Measurements from ENCODE around the gene UBIAD1.

Gene UBIAD1

DNA sequence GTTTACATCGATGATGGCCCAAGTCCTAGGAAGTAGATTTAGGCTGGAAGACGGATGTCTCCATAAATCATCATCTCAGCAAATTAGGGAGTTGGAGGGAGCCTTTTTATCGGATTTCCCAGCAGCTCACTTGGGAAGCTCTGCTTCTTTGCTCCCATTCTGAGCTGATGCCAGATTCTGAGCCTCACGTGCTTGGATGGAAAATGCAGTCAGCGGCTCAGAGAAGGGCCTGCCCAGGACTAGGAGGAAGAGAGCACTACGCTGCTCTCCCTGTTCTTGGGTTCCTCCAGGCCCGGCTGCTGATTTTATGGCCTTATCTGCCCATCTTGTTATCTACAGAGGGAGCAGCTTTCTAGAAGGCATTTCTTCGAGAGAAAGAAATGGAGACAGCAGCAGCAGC lies 42.0 kb downstream of the UBIAD1 start:
- no peak for DNase-seq

DNA sequence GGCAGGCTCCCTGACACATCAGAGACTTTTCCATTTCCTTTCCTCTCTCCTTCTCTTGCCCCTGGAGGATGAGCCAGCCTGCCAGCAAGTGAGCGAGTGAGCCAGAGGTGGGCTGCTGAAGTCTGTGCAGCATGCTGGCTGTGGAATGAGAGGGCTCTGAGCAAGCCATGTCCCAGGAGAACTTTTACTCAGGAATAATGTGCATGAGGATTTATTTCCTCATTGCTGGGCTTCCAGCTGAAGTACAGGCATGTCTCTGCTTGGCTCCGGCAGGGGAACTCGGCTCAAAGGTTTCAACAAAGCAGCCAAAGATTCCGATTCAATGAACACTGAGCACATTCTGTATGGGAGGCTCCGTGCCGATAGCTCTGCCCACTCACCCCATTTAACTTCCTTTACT lies 43.7 kb downstream of the UBIAD1 start:
- DNase-seq, result no peak

DNA sequence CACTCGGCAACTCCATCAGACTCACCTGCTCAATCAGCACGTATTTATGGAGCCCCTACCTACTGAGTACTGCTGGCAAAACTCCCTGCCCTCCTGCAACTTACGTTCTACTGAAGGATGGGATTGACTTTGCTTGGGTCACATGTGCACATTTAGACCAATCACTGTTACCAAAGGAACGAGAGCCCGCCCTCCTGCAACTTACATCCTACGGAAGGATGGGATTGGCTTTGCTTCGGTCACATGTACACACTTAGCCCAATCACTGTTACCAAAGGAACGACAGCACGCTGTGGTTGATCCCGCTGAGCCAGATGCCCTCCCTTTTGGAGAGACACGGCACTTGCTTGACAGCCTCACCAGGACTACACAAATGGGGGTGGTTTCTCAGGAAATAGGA lies 46.0 kb downstream of the UBIAD1 start:
- DNase-seq, result no peak

DNA sequence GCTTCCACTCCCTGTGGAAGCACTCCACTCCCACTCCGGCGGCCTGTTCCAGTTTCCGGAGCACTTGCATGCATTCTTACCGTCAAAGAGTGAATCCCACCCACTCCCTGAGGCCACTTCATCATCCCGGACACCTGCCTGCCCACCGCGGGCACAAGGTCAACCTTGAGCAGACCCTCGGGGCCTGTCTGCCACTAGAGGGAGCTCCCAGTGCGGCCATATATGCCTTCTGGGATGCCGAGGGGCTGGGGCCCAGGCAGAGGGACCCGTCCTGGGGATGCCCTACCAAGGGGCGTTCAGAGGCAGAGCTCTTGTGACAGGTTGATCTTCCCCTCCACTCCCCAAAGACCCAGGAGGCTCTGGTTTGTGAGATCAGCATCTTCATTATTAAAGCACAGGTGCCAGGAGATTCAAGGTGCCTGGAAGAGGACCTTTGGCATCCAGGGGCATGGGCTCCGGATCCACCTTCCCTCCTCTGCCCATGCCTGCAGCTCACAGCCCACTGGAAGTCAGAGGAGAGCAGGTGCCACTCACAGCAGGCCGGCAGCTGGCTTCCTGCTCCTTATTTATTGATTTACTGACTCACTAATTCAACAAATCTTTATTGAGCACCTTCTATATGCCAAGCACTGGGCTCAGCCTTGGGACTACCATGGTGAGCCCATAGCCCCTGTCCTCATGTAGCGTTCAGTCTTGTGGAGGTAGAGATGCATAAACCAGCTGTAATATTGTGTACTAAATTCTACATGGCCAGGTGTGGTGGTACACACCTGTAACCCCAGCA lies 47.3 kb downstream of the UBIAD1 start:
- no peak for DNase-seq

DNA sequence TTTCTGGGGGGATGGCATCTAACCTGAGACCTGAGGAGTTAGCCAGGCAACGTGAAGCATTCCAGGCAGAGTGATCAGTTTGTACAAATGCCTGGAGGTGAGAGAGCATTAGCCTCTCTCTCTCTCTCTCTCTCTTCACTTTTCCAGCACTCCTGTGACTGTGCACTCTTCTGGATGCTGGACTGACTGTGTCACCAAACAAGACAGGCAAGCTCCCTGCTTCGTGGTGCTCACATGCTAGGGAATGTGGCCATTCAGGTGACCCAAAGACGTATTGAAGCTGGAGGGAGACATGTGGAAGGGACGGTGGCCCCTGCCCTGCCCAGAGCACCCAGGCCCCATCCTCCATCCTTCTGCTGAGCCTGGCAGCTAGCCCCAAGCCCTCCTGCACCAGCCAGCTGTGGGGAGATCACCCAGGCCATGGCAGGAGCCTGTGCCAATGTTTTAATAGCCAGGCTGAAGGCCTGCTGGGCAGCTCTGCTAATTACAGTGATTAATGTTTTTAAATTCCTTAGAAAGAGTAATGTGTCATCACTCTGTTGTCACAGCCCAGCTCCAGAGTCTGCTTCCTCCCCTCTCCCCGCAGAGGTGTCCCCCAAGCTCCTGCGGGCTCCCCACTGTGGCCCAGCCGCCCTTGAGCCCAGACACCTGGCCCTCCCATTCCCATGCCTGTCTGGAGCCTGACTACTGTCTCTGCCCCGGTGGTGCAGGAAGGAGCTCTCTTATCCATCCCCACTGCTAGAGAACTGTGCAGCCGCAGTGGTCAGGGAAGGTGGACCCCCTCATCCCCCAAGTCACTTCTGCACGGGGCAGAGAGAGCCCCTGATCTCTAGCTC lies 48.9 kb downstream of the UBIAD1 start:
- no peak for DNase-seq

DNA sequence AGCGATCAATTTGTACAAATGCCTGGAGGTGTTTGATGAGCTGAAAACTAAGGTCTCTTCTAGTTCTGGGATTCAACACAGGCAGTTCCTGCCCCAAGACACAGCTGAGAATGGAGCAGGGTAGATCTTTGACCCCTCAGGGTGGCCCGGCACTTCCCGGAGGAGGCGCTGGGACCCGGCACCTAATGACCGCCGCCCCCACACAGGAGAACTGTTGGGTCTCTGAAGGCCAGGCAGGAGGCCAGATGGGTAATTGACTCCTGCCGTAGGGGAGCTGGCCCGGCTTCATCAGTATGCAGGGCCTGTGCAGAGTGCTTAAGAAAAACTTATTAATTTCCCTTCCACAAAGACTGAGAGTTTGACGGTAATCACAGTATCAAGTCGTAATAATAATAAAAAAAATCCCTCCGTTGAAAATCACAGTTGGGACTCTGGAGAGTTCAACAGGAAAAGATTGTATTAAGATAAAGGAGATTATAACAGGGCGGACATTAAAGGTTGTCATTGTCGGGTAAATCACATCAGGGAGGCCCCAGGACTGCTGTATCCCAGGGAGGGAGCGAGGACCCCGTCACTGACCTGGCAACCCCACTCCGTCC lies 51.7 kb downstream of the UBIAD1 start:
- no peak for DNase-seq

DNA sequence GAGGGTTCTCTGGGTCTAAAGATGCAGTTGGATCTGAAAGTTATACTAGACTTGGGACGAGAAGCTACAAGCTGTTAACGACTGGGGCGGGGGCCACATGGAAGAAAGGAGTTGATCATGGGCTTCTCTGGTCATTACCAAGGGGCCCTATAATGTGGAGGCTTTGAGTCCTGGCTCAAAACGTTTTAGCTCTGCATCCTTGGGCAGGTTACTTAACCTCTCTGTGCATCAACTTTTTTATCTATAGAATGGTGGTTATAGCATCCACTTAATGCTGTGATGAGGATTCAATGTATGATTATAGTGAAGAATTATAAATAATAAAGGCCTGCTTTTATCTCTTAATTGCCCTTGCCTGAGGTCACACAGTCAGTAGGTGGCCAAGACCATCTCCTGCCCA lies 53.1 kb downstream of the UBIAD1 start:
- DNase-seq, result no peak

DNA sequence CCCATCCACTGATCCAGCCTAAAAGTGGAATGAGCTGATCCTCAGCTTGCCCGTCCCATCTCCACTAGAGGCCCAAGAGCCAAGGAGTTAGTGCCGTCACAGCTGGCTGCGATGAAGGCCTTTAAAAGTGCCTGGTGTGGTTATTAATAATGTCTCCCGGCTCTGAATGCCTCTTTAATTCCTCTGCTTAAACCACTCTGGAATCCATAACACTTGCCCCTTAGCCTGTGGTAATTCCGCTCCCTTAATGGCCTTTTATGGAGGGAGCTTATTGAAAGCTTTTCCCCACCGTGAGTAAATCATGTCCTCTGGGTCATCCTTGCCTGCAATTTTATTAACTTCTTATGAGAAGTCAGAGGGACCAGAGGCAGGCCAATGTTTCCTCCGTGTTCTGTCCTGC lies 55.4 kb downstream of the UBIAD1 start:
- no peak for DNase-seq

DNA sequence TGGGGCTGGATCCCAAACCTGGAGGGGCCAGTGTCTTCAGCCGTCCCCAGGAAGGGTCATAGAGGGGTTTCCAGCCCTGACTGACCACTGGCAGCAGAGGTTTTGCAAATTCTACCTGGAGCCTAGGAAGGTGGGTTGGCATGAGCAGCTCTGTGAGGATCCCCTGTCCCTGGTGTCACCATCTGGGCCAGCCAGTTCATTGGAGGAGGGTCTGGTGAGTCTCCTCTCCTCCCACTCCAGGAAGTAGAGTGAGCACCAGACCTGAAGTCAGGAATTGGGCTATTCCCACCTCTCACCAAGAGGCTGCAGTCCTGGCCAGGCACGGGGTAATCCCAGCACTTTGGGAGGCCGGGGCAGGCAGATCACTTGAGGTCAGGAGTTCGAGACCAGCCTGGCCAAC lies 57.4 kb downstream of the UBIAD1 start:
- DNase-seq, result no peak

DNA sequence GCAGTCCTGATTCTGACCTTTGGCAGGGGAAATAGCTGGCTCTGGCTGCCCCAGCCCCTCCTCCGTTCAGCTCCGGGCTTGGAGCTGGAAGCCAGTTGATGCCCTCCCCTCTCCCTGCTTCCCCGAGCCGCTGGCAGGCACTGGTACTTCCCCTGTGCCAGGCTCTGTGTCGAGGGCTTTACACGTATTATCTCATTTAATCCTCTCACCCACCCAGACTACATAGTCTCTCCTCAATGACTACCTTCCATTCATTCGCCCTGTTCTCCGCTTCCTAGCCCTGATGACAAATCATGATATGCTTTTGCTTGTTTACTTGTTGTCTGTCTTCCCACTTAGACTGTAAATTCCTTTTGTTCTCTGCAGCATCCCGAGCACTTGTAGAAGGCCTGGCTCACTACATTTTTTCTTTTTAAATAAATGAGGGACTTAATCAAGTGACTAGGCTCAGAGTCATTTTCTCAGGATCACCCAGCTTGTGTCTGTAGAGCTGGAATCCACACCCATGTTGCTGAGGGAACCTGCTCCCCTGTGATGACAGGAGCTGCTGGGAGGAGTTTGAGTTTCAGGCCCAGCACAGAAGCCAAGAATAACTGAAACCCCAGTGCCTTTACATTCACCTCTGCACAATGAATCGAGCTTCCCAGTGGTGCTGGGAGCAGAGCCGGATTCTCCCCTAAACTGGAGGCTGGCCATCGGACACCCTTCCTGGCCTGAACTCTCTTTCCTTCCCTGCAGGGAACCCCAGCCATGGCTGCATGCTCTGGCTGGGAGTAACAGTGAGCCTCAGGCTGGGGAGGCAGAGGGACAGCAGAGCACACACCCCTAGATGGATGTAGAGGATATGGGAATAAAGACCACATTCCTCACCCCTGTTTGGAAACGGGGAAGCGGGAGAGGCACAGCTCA lies 58.3 kb downstream of the UBIAD1 start:
- no peak for DNase-seq

DNA sequence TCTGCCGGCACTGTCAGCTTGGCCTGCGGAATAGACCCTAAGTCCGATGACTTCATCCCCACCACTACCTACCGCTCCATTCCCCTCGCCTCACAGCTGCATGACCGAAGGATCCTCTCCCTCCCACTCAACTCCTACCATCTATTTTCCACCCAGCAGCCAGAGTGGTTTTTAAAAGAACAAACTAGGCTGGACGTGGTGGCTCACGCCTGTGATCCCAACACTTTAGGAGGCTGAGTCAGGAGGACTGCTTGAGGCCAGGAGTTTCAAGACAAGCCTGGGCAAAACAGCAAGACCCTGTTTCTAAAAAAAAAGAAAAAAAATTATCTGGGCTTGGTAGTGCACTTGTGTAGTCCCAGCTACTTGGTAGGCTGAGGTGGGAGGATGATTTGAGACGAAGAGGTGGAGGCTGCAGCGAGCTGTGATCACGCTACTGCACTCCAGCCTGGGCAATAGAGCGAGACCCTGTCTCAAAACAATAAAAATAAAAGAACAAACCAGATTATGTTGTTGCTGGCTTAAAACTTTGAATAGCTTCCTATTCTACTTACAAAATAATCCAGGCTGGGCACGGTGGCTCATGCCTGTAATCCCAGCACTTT lies 59.0 kb downstream of the UBIAD1 start:
- DNase-seq, result no peak

DNA sequence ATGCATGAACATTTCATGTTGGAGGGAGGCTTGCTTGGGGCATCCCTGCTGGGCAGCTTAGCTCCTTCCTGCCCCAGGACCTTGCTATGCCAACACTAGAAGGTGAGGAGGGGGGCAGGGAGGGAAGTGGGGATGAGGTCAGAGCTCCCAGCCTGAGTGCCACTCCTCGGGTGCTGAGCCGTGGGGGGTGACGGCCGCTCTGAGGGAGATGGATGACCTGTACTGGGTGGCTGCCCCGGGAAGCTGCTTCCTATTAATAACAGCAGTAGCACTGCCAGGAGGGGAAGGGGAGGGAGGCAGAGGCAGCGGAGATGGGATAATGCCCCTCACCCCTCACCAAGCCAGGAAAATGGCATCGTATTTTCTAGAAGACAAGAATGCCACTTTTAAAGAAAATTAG lies 60.6 kb downstream of the UBIAD1 start:
- DNase-seq, result no peak

DNA sequence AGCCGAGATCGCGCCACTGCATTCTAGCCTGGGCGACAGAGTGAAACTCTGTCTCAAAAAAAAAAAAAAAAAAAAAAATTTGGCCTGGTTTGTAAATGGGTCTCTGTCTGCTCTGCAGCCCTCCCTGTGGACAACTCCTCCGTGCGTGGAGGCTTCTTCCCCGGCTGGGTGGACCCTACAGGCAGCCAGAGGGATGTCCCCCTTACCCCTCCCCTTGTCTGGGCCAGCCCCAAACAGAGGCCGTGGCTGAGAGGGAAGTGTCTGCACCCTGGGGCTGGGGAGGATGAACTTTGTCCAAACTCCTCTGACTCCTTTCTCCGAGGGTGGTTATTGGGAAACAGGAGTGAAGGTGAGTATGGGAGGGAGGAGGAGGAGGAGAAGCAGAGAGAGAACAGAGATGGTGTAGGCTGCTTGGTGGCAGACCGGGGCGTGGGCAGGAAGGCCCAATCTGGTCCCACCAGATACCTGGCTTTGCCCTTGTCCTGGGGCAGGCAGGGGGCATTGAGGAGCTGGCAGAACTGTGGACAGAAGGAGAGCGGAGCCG lies 61.3 kb downstream of the UBIAD1 start:
- DNase-seq, result no peak

DNA sequence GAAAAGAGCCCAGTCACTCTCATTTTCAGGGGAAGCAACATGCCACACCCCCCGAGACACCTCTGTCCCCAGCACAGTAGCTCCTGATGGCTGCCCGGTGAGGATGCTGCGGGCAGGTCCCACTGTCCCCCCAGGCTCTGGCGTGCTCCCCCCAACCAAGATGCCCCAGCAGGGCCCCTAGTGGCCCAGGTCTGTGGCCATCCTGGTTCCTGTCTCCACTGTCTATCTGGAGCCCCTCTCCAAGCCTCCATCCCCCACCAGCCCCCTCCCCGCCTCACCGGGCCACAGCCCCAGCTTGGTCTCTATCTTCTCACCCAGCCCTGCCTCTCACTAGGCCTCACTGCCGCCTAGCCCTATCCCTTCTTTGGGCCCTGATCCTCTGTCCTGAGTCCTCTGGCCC lies 61.8 kb downstream of the UBIAD1 start:
- DNase-seq, result no peak

DNA sequence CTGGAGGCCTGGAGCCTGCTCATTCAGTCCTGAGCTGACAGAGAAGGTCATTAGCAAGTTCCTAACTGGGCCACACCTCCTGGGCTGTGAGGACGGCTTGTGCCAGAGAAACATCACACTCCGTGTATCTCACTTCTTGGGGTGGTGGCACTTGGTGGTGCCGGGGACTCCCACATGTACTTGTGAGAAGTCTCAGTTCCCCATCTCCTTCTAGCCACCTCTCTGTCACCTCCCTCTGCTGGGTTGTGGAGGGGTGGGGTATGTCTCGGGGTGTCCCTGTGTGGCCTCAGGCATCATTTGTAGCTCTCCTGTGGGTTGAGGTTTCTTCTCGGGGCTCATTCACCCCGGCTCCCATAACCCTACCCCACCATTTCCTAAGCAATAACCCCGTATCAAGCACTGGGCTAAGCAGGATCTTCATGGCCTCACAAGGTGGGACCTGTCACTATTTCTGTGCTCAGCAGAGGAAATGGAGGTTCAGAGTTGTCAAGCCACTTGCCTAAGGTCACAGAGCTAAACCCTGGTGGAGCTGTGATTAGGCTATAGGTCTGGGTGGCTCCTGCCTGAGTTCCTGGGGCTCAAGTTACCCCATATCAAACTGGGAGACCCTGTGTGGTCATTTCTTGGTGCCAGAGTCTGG lies 62.5 kb downstream of the UBIAD1 start:
- no peak for DNase-seq

DNA sequence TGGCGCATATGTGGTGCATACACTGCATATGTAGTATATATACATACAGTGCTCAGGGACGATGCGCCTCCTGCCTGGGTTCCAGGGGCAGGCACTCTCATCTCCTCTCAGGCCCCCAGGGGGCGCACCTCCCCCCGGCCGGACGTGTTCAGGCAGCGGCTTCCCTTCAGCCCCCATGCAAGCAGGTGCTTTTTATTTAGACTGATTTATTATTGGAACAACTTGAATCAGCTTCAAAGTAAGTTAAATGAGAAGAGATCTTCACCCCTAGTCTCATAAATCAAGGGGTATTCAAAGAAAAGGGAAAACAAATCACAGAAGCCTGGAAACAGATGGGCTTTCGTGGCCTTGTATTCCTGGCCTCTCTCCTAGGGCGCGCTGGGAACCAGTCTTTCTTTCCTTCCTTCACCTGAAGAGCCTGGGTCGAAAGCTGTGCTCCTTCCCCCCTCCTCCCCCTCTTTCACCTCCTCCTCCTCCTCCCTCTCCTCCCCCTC lies 64.6 kb downstream of the UBIAD1 start:
- peak; percentile 56 for DNase-seq

All from DMS153 (cell line).